WTC11 (cell line): ENCODE data around the gene HDAC7.

ENCODE experiments used
- JUN ChIP-seq: sonication (generic); formaldehyde crosslinking; IDR thresholded peaks from 2 replicates; pipeline ENCODE4 v1.8.0; 2023; ENCODE audit warnings: mild to moderate bottlenecking, missing genetic modification reagents
- TP53 ChIP-seq: sonication (generic); formaldehyde crosslinking; IDR thresholded peaks from 2 replicates; pipeline ENCODE4 v1.8.1; 2023; ENCODE audit warnings: mild to moderate bottlenecking, missing genetic modification reagents
- ZNF121 ChIP-seq: sonication (generic); formaldehyde crosslinking; IDR thresholded peaks from 2 replicates; pipeline ENCODE4 v1.8.0; 2023; ENCODE audit warnings: missing genetic modification reagents
- TF ChIP-seq, protein P1 (sequence below): fragments of 200-600 bp; IDR thresholded peaks from 2 replicates; pipeline ENCODE4 v1.8.0; 2022; ENCODE audit warnings: antibody characterized with exemption
- TF ChIP-seq, protein P2 (sequence below): sonication (generic); formaldehyde crosslinking; IDR thresholded peaks from 2 replicates; pipeline ENCODE4 v1.8.0; 2023; ENCODE audit warnings: missing genetic modification reagents, mild to moderate bottlenecking, borderline replicate concordance
- TF ChIP-seq, protein P3 (sequence below): sonication (generic); formaldehyde crosslinking; IDR thresholded peaks from 2 replicates; pipeline ENCODE4 v1.8.0; 2022; ENCODE audit warnings: mild to moderate bottlenecking, missing genetic modification reagents

DNA sequence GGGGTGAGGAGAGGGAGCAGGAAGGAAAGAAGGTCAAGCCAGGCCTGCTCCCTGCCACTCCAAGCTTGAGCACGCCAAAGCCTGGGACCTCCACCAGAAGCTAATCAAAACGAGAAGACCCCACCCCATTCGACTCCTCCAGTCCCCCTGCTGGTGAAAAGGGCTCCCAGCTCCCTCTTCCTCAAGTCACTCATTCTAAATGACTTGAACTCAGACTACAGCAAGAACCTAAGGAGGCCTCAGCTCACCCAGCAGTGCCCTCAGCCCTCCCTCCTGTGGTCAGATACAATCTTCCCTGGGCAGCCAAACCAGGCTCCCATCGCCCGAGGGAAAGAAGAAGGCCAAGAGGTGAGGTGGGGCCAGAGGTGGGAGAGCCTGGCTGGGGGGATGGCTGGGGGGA, 17.4 kb downstream of the HDAC7 start:
- TF ChIP-seq, protein P1, sequence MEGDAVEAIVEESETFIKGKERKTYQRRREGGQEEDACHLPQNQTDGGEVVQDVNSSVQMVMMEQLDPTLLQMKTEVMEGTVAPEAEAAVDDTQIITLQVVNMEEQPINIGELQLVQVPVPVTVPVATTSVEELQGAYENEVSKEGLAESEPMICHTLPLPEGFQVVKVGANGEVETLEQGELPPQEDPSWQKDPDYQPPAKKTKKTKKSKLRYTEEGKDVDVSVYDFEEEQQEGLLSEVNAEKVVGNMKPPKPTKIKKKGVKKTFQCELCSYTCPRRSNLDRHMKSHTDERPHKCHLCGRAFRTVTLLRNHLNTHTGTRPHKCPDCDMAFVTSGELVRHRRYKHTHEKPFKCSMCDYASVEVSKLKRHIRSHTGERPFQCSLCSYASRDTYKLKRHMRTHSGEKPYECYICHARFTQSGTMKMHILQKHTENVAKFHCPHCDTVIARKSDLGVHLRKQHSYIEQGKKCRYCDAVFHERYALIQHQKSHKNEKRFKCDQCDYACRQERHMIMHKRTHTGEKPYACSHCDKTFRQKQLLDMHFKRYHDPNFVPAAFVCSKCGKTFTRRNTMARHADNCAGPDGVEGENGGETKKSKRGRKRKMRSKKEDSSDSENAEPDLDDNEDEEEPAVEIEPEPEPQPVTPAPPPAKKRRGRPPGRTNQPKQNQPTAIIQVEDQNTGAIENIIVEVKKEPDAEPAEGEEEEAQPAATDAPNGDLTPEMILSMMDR: peak; percentile 40; the same call in 1 of the 2 replicates
- TF ChIP-seq ZNF121 (CRISPR knock-in tag): no peak
- TF ChIP-seq, protein P2, sequence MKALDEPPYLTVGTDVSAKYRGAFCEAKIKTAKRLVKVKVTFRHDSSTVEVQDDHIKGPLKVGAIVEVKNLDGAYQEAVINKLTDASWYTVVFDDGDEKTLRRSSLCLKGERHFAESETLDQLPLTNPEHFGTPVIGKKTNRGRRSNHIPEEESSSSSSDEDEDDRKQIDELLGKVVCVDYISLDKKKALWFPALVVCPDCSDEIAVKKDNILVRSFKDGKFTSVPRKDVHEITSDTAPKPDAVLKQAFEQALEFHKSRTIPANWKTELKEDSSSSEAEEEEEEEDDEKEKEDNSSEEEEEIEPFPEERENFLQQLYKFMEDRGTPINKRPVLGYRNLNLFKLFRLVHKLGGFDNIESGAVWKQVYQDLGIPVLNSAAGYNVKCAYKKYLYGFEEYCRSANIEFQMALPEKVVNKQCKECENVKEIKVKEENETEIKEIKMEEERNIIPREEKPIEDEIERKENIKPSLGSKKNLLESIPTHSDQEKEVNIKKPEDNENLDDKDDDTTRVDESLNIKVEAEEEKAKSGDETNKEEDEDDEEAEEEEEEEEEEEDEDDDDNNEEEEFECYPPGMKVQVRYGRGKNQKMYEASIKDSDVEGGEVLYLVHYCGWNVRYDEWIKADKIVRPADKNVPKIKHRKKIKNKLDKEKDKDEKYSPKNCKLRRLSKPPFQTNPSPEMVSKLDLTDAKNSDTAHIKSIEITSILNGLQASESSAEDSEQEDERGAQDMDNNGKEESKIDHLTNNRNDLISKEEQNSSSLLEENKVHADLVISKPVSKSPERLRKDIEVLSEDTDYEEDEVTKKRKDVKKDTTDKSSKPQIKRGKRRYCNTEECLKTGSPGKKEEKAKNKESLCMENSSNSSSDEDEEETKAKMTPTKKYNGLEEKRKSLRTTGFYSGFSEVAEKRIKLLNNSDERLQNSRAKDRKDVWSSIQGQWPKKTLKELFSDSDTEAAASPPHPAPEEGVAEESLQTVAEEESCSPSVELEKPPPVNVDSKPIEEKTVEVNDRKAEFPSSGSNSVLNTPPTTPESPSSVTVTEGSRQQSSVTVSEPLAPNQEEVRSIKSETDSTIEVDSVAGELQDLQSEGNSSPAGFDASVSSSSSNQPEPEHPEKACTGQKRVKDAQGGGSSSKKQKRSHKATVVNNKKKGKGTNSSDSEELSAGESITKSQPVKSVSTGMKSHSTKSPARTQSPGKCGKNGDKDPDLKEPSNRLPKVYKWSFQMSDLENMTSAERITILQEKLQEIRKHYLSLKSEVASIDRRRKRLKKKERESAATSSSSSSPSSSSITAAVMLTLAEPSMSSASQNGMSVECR: no peak
- TF ChIP-seq, protein P3, sequence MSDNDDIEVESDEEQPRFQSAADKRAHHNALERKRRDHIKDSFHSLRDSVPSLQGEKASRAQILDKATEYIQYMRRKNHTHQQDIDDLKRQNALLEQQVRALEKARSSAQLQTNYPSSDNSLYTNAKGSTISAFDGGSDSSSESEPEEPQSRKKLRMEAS (CRISPR knock-in tag): no peak
- TF ChIP-seq JUN (CRISPR knock-in tag): no peak
- TF ChIP-seq TP53 (CRISPR knock-in tag): no peak
